Stimulated activated CD8-positive, alpha-beta memory T cell treated with anti-CD3 and anti-CD28 coated beads, Interleukin-7, amount 100 ng/mL, for 24 hours (primary cell): Measurements from ENCODE around the gene EFNA4.

ENCODE experiments used
- DNase-seq: peaks from one replicate; pipeline ENCODE4 v3.0.0-alpha.2; 2020; ENCODE audit warnings: low read depth

EFNA4 gene

GRCh38 chr1:155063550-155064110 is at the start of gene EFNA4:
Gene EFNA4 (plus strand): TSS chr1:155063740. CDS start chr1:155063824, 84 bp downstream.
- peak; percentile 56 for DNase-seq

- DNase-seq: no peak
These were observed 48.6 kb upstream of the EFNA4 start for GRCh38 chr1:155014709-155015508.

- no peak for DNase-seq
These were observed 47.9 kb upstream of the EFNA4 start for GRCh38 chr1:155015527-155016230.

- DNase-seq: no peak
These were observed 47.2 kb upstream of the EFNA4 start for GRCh38 chr1:155016231-155016831.

GRCh38 chr1:155017041-155017945 is 46.2 kb upstream of the EFNA4 start:
- peak; percentile 72 for DNase-seq

- no peak for DNase-seq
These were observed 45.6 kb upstream of the EFNA4 start for GRCh38 chr1:155017946-155018316.

- no peak for DNase-seq
These were observed 44.8 kb upstream of the EFNA4 start for GRCh38 chr1:155018617-155019348.

GRCh38 chr1:155019377-155020245 is 43.9 kb upstream of the EFNA4 start:
- DNase-seq: no peak

GRCh38 chr1:155022136-155022926 is 41.2 kb upstream of the EFNA4 start:
- no peak for DNase-seq

- no peak for DNase-seq
These were observed 40.7 kb upstream of the EFNA4 start for GRCh38 chr1:155022927-155023236.

- no peak for DNase-seq
These were observed 39.9 kb upstream of the EFNA4 start for GRCh38 chr1:155023627-155024026.

- no peak for DNase-seq
These were observed 39.2 kb upstream of the EFNA4 start for GRCh38 chr1:155024315-155024714.

- DNase-seq: no peak
These were observed 37.4 kb upstream of the EFNA4 start for GRCh38 chr1:155026154-155026553.

GRCh38 chr1:155026588-155026987 is 37.0 kb upstream of the EFNA4 start:
- DNase-seq: no peak

GRCh38 chr1:155029513-155030242 is 33.9 kb upstream of the EFNA4 start:
- no peak for DNase-seq

- DNase-seq: no peak
These were observed 33.2 kb upstream of the EFNA4 start for GRCh38 chr1:155030243-155030795.

- no peak for DNase-seq
These were observed 32.6 kb upstream of the EFNA4 start for GRCh38 chr1:155030899-155031298.

GRCh38 chr1:155032886-155033285 is 30.7 kb upstream of the EFNA4 start:
- no peak for DNase-seq
